Testis (tissue), 3 donors: Measurements from ENCODE around the gene PSD2. TPM values are rescaled to one million over a fixed set of nuclear protein-coding genes. Genes with fewer than 3 reads are reported as not detected.
A peak's percentile ranks its signal among the peaks of the same experiment; 100 is the strongest.

ENCODE experiments used
- DNase-seq: peaks from one replicate; pipeline ENCODE4 v3.0.0-alpha.2; 2019
- H3K27ac ChIP-seq, 2 donors: fragments of 200-600 bp; sonication (generic); one replicate each; pipeline ENCODE4 v1.5.1; 2019
- H3K27me3 ChIP-seq: fragments of 200-600 bp; sonication (generic); one replicate; pipeline ENCODE4 v1.5.1; 2019
- H3K36me3 ChIP-seq: fragments of 200-600 bp; sonication (generic); one replicate; pipeline ENCODE4 v1.5.1; 2017; ENCODE audit warnings: low read depth; ENCODE audit errors: missing control alignments
- H3K4me1 ChIP-seq: fragments of 200-600 bp; sonication (generic); one replicate; pipeline ENCODE4 v1.5.1; 2019
- H3K4me3 ChIP-seq, 2 donors: fragments of 200-600 bp; sonication (generic); one replicate each; pipeline ENCODE4 v1.5.1; 2017 to 2019
- H3K9me3 ChIP-seq: fragments of 200-600 bp; sonication (generic); one replicate; pipeline ENCODE4 v1.5.1; 2017
- CTCF ChIP-seq, 3 experiments: fragments of 450-650 bp in 2 of 3; fragments of 200-600 bp in 1 of 3; sonication (generic) in 1 of 3; IDR thresholded peaks; one replicate each; pipeline ENCODE4 v1.5.1; 2016 to 2019; ENCODE audit warnings: antibody characterized with exemption in 3 of 3, mild to moderate bottlenecking in 2 of 3, moderate library complexity in 1 of 3
- POLR2A ChIP-seq: fragments of 450-650 bp; IDR thresholded peaks from one replicate; pipeline ENCODE4 v1.6.1; 2017; ENCODE audit warnings: antibody characterized with exemption, mild to moderate bottlenecking, moderate library complexity
- WGBS, 2 donors: methylation state at CpG; one replicate each; pipeline ENCODE4 v1.1.5; 2018; 5-methylcytosine and 5-hydroxymethylcytosine counted together
- intact Hi-C: fragments of 100-400 bp; cut with DNase I; formaldehyde crosslinking; loops from one replicate; pipeline ENCODE4 v1.15.1; 2023; ENCODE audit warnings: low total_unique reads
- polyA plus RNA-seq: library from polyadenylated mRNA; stranded (reverse); fragments of 350-450 nt; fragmentation: Illumina TruSeq; extraction: RNeasy Lipid Tissue Mini Kit (QIAGEN cat#74804); gene quantifications from one replicate; pipeline ENCODE4 v1.2.3, GENCODE V29; 2014; ENCODE audit warnings: low read depth, low replicate concordance; ENCODE audit not compliant: insufficient read depth
- total RNA-seq, 2 donors: library from RNA; depleted of rRNA; stranded (reverse); fragments of >200 nt; gene quantifications; one replicate each; pipeline ENCODE4 v1.2.3, GENCODE V29; 2016

The PSD2 gene
- total and polyA plus RNA-seq, 3 donors from 2014 or later, result 1.6 to 2.0 (median 1.9) TPM

GRCh38 chr5:139783436-139783965 is 12.1 kb upstream of the PSD2 start:
- Histone ChIP-seq H3K27me3 (no peaks in the 10 kb centered on the region), H3K4me3 (no peak overlapping the region), H3K9me3 (no peaks in the 10 kb centered on the region), H3K36me3 (no peaks in the 10 kb centered on the region), H3K4me1 (peaks cover 9% of the 10 kb centered on the region), H3K27ac (no peak overlapping the region)
- WGBS, 2 donors, result 69 to 76% methylated on average over 7 of the region's 7 CpGs
- DNase-seq, result no peak
- intact Hi-C loops, result loop anchor here (10.0 kb wide), 1 partner anchor 371 kb away; no protein-coding TSS in a partner anchor
- TF ChIP-seq POLR2A (no peak), CTCF (IDR thresholded peaks at IDR 0.05) (no peak)

- H3K9me3 ChIP-seq, result no peaks in the 10 kb centered on the region
- intact Hi-C loops, result loop anchor here (10.0 kb wide), 1 partner anchor 370 kb away; no protein-coding TSS in a partner anchor
Observed at GRCh38 chr5:139784488-139784887, 11.1 kb upstream of the PSD2 start.

DNA sequence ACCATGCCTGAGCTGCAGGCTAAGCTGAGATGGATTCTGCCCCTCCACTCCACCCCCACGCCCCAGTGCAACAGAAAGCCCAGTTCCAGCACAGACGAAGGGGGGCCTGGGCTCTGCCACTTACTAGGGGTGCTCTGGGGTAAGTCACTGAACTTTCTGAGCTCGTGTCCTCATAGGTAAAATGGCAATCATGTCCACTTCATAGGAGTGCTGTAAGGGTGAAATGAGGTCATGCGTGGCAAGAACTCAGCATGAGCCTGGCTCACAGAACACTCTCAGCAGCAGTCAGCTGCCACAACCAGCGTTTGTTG is 8.4 kb upstream of the PSD2 start:
- no peaks in the 10 kb centered on the region for H3K27me3 ChIP-seq
- WGBS, 2 donors, result 11 to 40% methylated on average over 1 to 5 of the region's 5 CpGs
- H3K4me1 ChIP-seq, result peaks cover 17% of the 10 kb centered on the region
- no peak for DNase-seq
- H3K4me3 ChIP-seq, result peak overlapping the region in 1 of 2 donors; percentile 51
- no peak overlapping the region for H3K27ac ChIP-seq
- no peaks in the 10 kb centered on the region for H3K9me3 ChIP-seq
- TF ChIP-seq CTCF (IDR thresholded peaks at IDR 0.05) (no peak), POLR2A (no peak)
- intact Hi-C loops, result loop anchor here (5.0 to 10.0 kb wide), 2 partner anchors 180 to 368 kb away; no protein-coding TSS in a partner anchor
- no peaks in the 10 kb centered on the region for H3K36me3 ChIP-seq

More at GRCh38 chr5:139784488-139784887, 11.1 kb upstream of the PSD2 start:
- TF ChIP-seq POLR2A, result no peak
- Histone ChIP-seq H3K27me3 (no peaks in the 10 kb centered on the region), H3K4me3 (no peak overlapping the region), H3K4me1 (peaks cover 17% of the 10 kb centered on the region), H3K36me3 (no peaks in the 10 kb centered on the region), H3K27ac (no peak overlapping the region)
- no peak for DNase-seq
- WGBS, 2 donors, result 92 to 98% methylated on average over 3 of the region's 3 CpGs

- no peaks in the 10 kb centered on the region for H3K36me3 ChIP-seq
- 0% methylated on average over 52 of the region's 57 CpGs; no CpG with 5 or more reads in 1 of the 2 donors for WGBS, 2 donors
- H3K27me3 ChIP-seq, result no peaks in the 10 kb centered on the region
- H3K4me1 ChIP-seq, result peaks cover 17% of the 10 kb centered on the region
- peak overlapping the region; percentile 24 to 78 for H3K27ac ChIP-seq
- intact Hi-C loops, result loop anchor here (5.0 to 10.0 kb wide), 2 partner anchors 180 to 367 kb away; no protein-coding TSS in a partner anchor
- H3K4me3 ChIP-seq, result peak overlapping the region; percentile 51 to 64
- no peaks in the 10 kb centered on the region for H3K9me3 ChIP-seq
- DNase-seq, result peak; percentile 93
- TF ChIP-seq CTCF (IDR thresholded peaks at IDR 0.05) (peak; percentile 95 to 99 (median 98)), POLR2A (no peak)
Observed at GRCh38 chr5:139787568-139788293, 7.9 kb upstream of the PSD2 start.

DNA sequence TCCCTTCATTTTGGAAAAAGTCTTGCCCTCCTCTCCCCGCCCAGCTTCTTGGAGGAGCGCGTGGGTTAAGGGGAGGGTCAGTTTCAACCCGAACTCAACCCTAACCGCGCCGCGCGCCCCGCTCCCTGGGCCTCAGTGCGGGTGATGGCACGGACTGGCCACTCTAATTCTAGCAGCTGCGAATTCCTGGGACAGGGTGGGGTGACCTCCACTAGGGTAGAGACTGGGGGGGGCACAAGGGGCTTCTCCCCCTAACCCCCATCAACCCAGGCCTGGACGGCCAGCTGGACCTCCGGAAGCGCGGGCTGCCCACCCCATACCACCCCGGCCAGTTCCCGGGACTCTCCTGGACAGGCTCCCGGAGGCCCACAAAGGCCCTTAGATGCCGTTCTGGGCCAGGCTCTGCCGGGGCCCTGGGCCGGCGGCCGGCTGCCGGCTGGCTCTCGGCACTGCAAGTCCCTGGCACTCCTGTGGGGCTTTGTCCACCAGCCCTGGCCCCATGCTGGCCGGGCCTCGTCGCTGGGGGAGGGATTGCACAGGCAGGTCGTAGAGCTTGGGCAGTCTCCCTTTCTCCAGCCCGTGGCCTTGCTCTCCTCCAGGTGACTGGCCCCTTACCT is 7.2 kb upstream of the PSD2 start:
- Histone ChIP-seq H3K4me3 (peak overlapping the region; percentile 51 to 64), H3K9me3 (no peaks in the 10 kb centered on the region), H3K4me1 (peaks cover 17% of the 10 kb centered on the region), H3K36me3 (no peaks in the 10 kb centered on the region), H3K27ac (peak overlapping the region; percentile 24 to 78), H3K27me3 (no peaks in the 10 kb centered on the region)
- WGBS, 2 donors, result 25% methylated on average over 32 of the region's 32 CpGs; no CpG with 5 or more reads in 1 of the 2 donors
- no peak for TF ChIP-seq CTCF (IDR thresholded peaks at IDR 0.05)
- TF ChIP-seq POLR2A, result no peak
- intact Hi-C loops, result loop anchor here (5.0 to 10.0 kb wide), 2 partner anchors 179 to 366 kb away; no protein-coding TSS in a partner anchor
- peak; percentile 37 for DNase-seq
